MM.1S (cell line): Measurements from ENCODE around the gene CRY2.

Experiments used
- DNase-seq: peaks from one replicate; pipeline ENCODE4 v3.0.0-alpha.2; 2015
- H2AFZ ChIP-seq: fragments of 300-600 bp; sonication (generic); 2 replicates; pipeline ENCODE4 v1.6.0; 2016; ENCODE audit warnings: antibody characterized with exemption, low read length
- H3F3A ChIP-seq: fragments of 300-600 bp; sonication (generic); 2 replicates; pipeline ENCODE4 v1.6.1; 2016; ENCODE audit warnings: mild to moderate bottlenecking, antibody characterized with exemption, low read length, moderate library complexity, mixed read lengths; ENCODE audit not compliant: insufficient read depth
- H3K27ac ChIP-seq: fragments of 300-600 bp; sonication (generic); 2 replicates; pipeline ENCODE4 v1.5.1; 2016; ENCODE audit warnings: mild to moderate bottlenecking, low read length
- H3K27me3 ChIP-seq: fragments of 300-600 bp; sonication (generic); replicated peaks from 2 replicates; pipeline ENCODE4 v1.6.0; 2016; ENCODE audit warnings: low read length; ENCODE audit not compliant: insufficient read depth
- H3K36me3 ChIP-seq: fragments of 300-600 bp; sonication (generic); replicated peaks from 2 replicates; pipeline ENCODE4 v1.6.1; 2016; ENCODE audit warnings: mild to moderate bottlenecking, low read length, mixed read lengths; ENCODE audit not compliant: insufficient read depth
- H3K4me1 ChIP-seq: fragments of 300-600 bp; sonication (generic); 2 replicates; pipeline ENCODE4 v1.6.1; 2016; ENCODE audit warnings: low read length, mixed read lengths
- H3K4me2 ChIP-seq: fragments of 300-600 bp; sonication (generic); 2 replicates; pipeline ENCODE4 v1.6.0; 2016; ENCODE audit warnings: low read depth, low read length
- H3K4me3 ChIP-seq: fragments of 300-600 bp; sonication (generic); 2 replicates; pipeline ENCODE4 v1.5.1; 2016; ENCODE audit warnings: low read length, mixed read lengths
- H3K79me2 ChIP-seq: fragments of 300-600 bp; sonication (generic); 2 replicates; pipeline ENCODE4 v1.6.1; 2016; ENCODE audit warnings: mixed run types, low read length, mixed read lengths
- H3K9ac ChIP-seq: fragments of 300-600 bp; sonication (generic); 2 replicates; pipeline ENCODE4 v1.6.1; 2016; ENCODE audit warnings: low read length, mixed read lengths
- H3K9me2 ChIP-seq: fragments of 300-600 bp; sonication (generic); replicated peaks from 2 replicates; pipeline ENCODE4 v1.6.1; 2016; ENCODE audit warnings: mild to moderate bottlenecking, low read length, mixed read lengths; ENCODE audit not compliant: insufficient read depth
- H3K9me3 ChIP-seq: fragments of 300-600 bp; sonication (generic); replicated peaks from 2 replicates; pipeline ENCODE4 v1.6.1; 2016; ENCODE audit warnings: mild to moderate bottlenecking, low read length, mixed read lengths; ENCODE audit not compliant: insufficient read depth
- H4K20me1 ChIP-seq: fragments of 300-600 bp; sonication (generic); 2 replicates; pipeline ENCODE4 v1.6.1; 2016; ENCODE audit warnings: mild to moderate bottlenecking, low read length, moderate library complexity, mixed read lengths; ENCODE audit not compliant: insufficient read depth
- CTCF ChIP-seq: fragments of 300-600 bp; sonication (generic); IDR thresholded peaks from 2 replicates; pipeline ENCODE4 v1.5.1; 2016; ENCODE audit warnings: antibody characterized with exemption, low read length, mixed read lengths
- EZH2 ChIP-seq: fragments of 300-600 bp; sonication (generic); optimal IDR thresholded peaks from 2 replicates; pipeline ENCODE3; 2017; ENCODE audit warnings: low read depth, mild to moderate bottlenecking, antibody characterized with exemption, low read length, mixed read lengths
- EZH2phosphoT487 ChIP-seq: fragments of 300-600 bp; sonication (generic); IDR thresholded peaks from 2 replicates; pipeline ENCODE4 v1.6.1; 2018; ENCODE audit warnings: antibody characterized with exemption, low read length

Gene CRY2

GRCh38 chr11:45890886-45891550 is 43.7 kb downstream of the CRY2 start:
- DNase-seq = no peak
- Histone ChIP-seq H3K79me2 (no peaks in the 10 kb centered on the region), H4K20me1 (no peaks in the 10 kb centered on the region), H3K9me3 (no peaks in the 10 kb centered on the region), H2AFZ (no peak overlapping the region), H3F3A (no peaks in the 10 kb centered on the region), H3K4me2 (no peak overlapping the region), H3K36me3 (no peaks in the 10 kb centered on the region), H3K9ac (no peak overlapping the region), H3K27ac (no peak overlapping the region), H3K4me3 (no peak overlapping the region), H3K4me1 (no peaks in the 10 kb centered on the region), H3K27me3 (0 out of 2 replicates have a peak, but pooled peaks cover 4% of the 10 kb centered on the region), H3K9me2 (no peaks in the 10 kb centered on the region)
- no peak for TF ChIP-seq CTCF
- TF ChIP-seq EZH2phosphoT487 = no peak
- no peak for TF ChIP-seq EZH2

GRCh38 chr11:45892856-45893255 is 45.6 kb downstream of the CRY2 start:
- Histone ChIP-seq H4K20me1 (no peaks in the 10 kb centered on the region), H3K79me2 (no peaks in the 10 kb centered on the region), H3K27me3 (peaks cover 17% of the 10 kb centered on the region), H2AFZ (no peak overlapping the region), H3K4me2 (no peak overlapping the region), H3K9me2 (no peaks in the 10 kb centered on the region), H3K27ac (no peak overlapping the region), H3K4me3 (no peak overlapping the region), H3K36me3 (no peaks in the 10 kb centered on the region), H3F3A (no peaks in the 10 kb centered on the region), H3K4me1 (no peaks in the 10 kb centered on the region), H3K9ac (no peak overlapping the region), H3K9me3 (no peaks in the 10 kb centered on the region)
- TF ChIP-seq EZH2phosphoT487 (no peak), EZH2 (no peak), CTCF (no peak)
- no peak for DNase-seq

GRCh38 chr11:45894555-45895247 is 47.4 kb downstream of the CRY2 start:
- no peak overlapping the region for H3K27ac ChIP-seq
- H3K9me2 ChIP-seq = no peaks in the 10 kb centered on the region
- H3K4me3 ChIP-seq = no peak overlapping the region
- no peaks in the 10 kb centered on the region for H3K4me1 ChIP-seq
- no peak overlapping the region for H3K9ac ChIP-seq
- H3K9me3 ChIP-seq = no peaks in the 10 kb centered on the region
- H3K27me3 ChIP-seq = peaks cover 33% of the 10 kb centered on the region
- no peak for DNase-seq
- H3K79me2 ChIP-seq = no peaks in the 10 kb centered on the region
- H3K36me3 ChIP-seq = no peaks in the 10 kb centered on the region
- TF ChIP-seq EZH2phosphoT487 (no peak), CTCF (no peak), EZH2 (no peak)
- no peaks in the 10 kb centered on the region for H4K20me1 ChIP-seq
- no peak overlapping the region for H2AFZ ChIP-seq
- H3F3A ChIP-seq = no peaks in the 10 kb centered on the region
- no peak overlapping the region for H3K4me2 ChIP-seq
